Naive B cell (primary cell): ENCODE results near the gene MPPED1. TPM values are rescaled to one million over a fixed set of nuclear protein-coding genes. Genes with fewer than 3 reads are reported as not detected.
A peak's percentile ranks its signal among the peaks of the same experiment; 100 is the strongest.

Experiments used
- ATAC-seq, 2 donors: fragments of 150-1000 bp; cut with Tn5 transposase; 2 replicates each; pipeline ENCODE4 v1.10.0; 2021; ENCODE audit warnings: low read depth in 2 of 2, mild to moderate bottlenecking in 2 of 2, moderate library complexity in 2 of 2
- DNase-seq: peaks from one replicate; pipeline ENCODE4 v3.0.0; 2022
- H3K27ac Mint-ChIP-seq, 6 donors: one replicate each; pipeline ENCODE4 v1.8.0; 2020 to 2022; ENCODE audit warnings: mild to moderate bottlenecking in 6 of 6, mixed read lengths in 6 of 6, moderate library complexity in 5 of 6, inconsistent platforms in 2 of 6
- H3K27me3 Mint-ChIP-seq, 3 donors: one replicate each; pipeline ENCODE4 v1.8.0; 2021 to 2022; ENCODE audit warnings: mixed read lengths in 3 of 3, mild to moderate bottlenecking in 1 of 3
- H3K36me3 Mint-ChIP-seq, 2 donors: one replicate each; pipeline ENCODE4 v1.8.0; 2020 to 2022; ENCODE audit warnings: mixed read lengths in 2 of 2, inconsistent platforms in 1 of 2, mild to moderate bottlenecking in 1 of 2
- H3K4me1 Mint-ChIP-seq, 3 donors: one replicate each; pipeline ENCODE4 v1.8.0; 2020 to 2022; ENCODE audit warnings: mixed read lengths in 3 of 3, inconsistent platforms in 1 of 3, mild to moderate bottlenecking in 1 of 3, moderate library complexity in 1 of 3
- H3K4me3 Mint-ChIP-seq, 8 donors: one replicate each; pipeline ENCODE4 v1.8.0; 2020 to 2022; ENCODE audit warnings: mild to moderate bottlenecking in 8 of 8, mixed read lengths in 8 of 8, moderate library complexity in 8 of 8, inconsistent platforms in 2 of 8
- H3K9me3 Mint-ChIP-seq, 7 donors: one replicate each; pipeline ENCODE4 v1.8.0; 2020 to 2022; ENCODE audit warnings: mixed read lengths in 7 of 7, mild to moderate bottlenecking in 5 of 7, inconsistent platforms in 2 of 7, moderate library complexity in 1 of 7
- polyA plus RNA-seq, 6 donors: library from polyadenylated mRNA; unstranded; fragments of 300-500 nt; fragmentation: Illumina TruSeq; gene quantifications; one replicate each; pipeline ENCODE4 v1.2.3, GENCODE V29; 2021; ENCODE audit warnings: low read depth in 6 of 6

Gene MPPED1
- polyA plus RNA-seq, 6 donors from 2014 or later: not detected

GRCh38 chr22:43476751-43477725 is 65.2 kb downstream of the MPPED1 start:
- Mint-ChIP-seq H3K4me1 (peaks cover 9 to 23% (median 20%) of the 10 kb centered on the region in 3 donors), H3K36me3 (no peaks in the 10 kb centered on the region), H3K4me3 (no peak overlapping the region), H3K27ac (peak overlapping the region in 2 of 6 donors; percentile 12 to 47), H3K9me3 (no peaks in the 10 kb centered on the region), H3K27me3 (peaks cover 0 to 7% (median 4%) of the 10 kb centered on the region in 3 donors)
- ATAC-seq: no peak
- no peak for DNase-seq

- H3K27ac Mint-ChIP-seq: no peak overlapping the region
- H3K4me1 Mint-ChIP-seq: peaks cover 9 to 26% (median 21%) of the 10 kb centered on the region in 3 donors
- DNase-seq (no peak), ATAC-seq (no peak)
- no peak overlapping the region for H3K4me3 Mint-ChIP-seq
- no peaks in the 10 kb centered on the region for H3K9me3 Mint-ChIP-seq
- peaks cover 0 to under 1% (median under 1%) of the 10 kb centered on the region in 3 donors for H3K27me3 Mint-ChIP-seq
- no peaks in the 10 kb centered on the region for H3K36me3 Mint-ChIP-seq
Observed at GRCh38 chr22:43477966-43478365, 66.2 kb downstream of the MPPED1 start.

GRCh38 chr22:43478621-43479300 is 66.9 kb downstream of the MPPED1 start:
- H3K27me3 Mint-ChIP-seq: no peaks in the 10 kb centered on the region
- no peak overlapping the region for H3K4me3 Mint-ChIP-seq
- DNase-seq: no peak
- no peak for ATAC-seq
- H3K4me1 Mint-ChIP-seq: peaks cover 9 to 26% (median 21%) of the 10 kb centered on the region in 3 donors
- H3K27ac Mint-ChIP-seq: no peak overlapping the region
- no peaks in the 10 kb centered on the region for H3K36me3 Mint-ChIP-seq
- H3K9me3 Mint-ChIP-seq: no peaks in the 10 kb centered on the region

GRCh38 chr22:43479301-43479950 is 67.6 kb downstream of the MPPED1 start:
- Mint-ChIP-seq H3K9me3 (no peaks in the 10 kb centered on the region), H3K4me1 (peaks cover 9 to 26% (median 21%) of the 10 kb centered on the region in 3 donors)
- DNase-seq: no peak

GRCh38 chr22:43479962-43480361 is 68.1 kb downstream of the MPPED1 start:
- Mint-ChIP-seq H3K27me3 (no peaks in the 10 kb centered on the region), H3K4me3 (peak overlapping the region in 1 of 8 donors; percentile 49), H3K4me1 (peaks cover 9 to 26% (median 21%) of the 10 kb centered on the region in 3 donors), H3K9me3 (no peaks in the 10 kb centered on the region), H3K27ac (peak overlapping the region in 2 of 6 donors; percentile 22 to 32), H3K36me3 (no peaks in the 10 kb centered on the region)
- no peak for ATAC-seq
- DNase-seq: no peak

More at GRCh38 chr22:43479301-43479950, 67.6 kb downstream of the MPPED1 start:
- H3K27me3 Mint-ChIP-seq: no peaks in the 10 kb centered on the region
- no peaks in the 10 kb centered on the region for H3K36me3 Mint-ChIP-seq
- H3K27ac Mint-ChIP-seq: peak overlapping the region in 2 of 6 donors; percentile 22 to 44
- peak overlapping the region in 1 of 8 donors; percentile 13 for H3K4me3 Mint-ChIP-seq
- ATAC-seq: no peak

GRCh38 chr22:43481568-43482317 is 69.9 kb downstream of the MPPED1 start:
- Mint-ChIP-seq H3K27me3 (peaks cover 0 to 2% (median under 1%) of the 10 kb centered on the region in 3 donors), H3K36me3 (no peaks in the 10 kb centered on the region), H3K27ac (peak overlapping the region; percentile 50 to 96 (median 86)), H3K4me1 (peaks cover 9 to 26% (median 21%) of the 10 kb centered on the region in 3 donors), H3K9me3 (no peaks in the 10 kb centered on the region), H3K4me3 (peak overlapping the region; percentile 73 to 92 (median 86))
- DNase-seq (peak; percentile 7), ATAC-seq (peak; percentile 61 to 82)

GRCh38 chr22:43482318-43482625 is 70.5 kb downstream of the MPPED1 start:
- H3K4me3 Mint-ChIP-seq: peak overlapping the region in 7 of 8 donors; percentile 73 to 92 (median 84)

GRCh38 chr22:43483266-43483665 is 71.5 kb downstream of the MPPED1 start:
- Mint-ChIP-seq H3K27me3 (peaks cover 0 to 9% (median 9%) of the 10 kb centered on the region in 3 donors), H3K36me3 (no peaks in the 10 kb centered on the region), H3K9me3 (no peaks in the 10 kb centered on the region), H3K27ac (peak overlapping the region in 1 of 6 donors; percentile 44), H3K4me3 (no peak overlapping the region), H3K4me1 (peaks cover 9 to 24% (median 21%) of the 10 kb centered on the region in 3 donors)
- no peak for ATAC-seq
- DNase-seq: no peak

More at GRCh38 chr22:43482318-43482625, 70.5 kb downstream of the MPPED1 start:
- H3K27ac Mint-ChIP-seq: peak overlapping the region in 2 of 6 donors; percentile 39 to 85
- ATAC-seq (no peak), DNase-seq (no peak)
- no peaks in the 10 kb centered on the region for H3K9me3 Mint-ChIP-seq
- peaks cover 9 to 26% (median 21%) of the 10 kb centered on the region in 3 donors for H3K4me1 Mint-ChIP-seq
- no peaks in the 10 kb centered on the region for H3K36me3 Mint-ChIP-seq
- H3K27me3 Mint-ChIP-seq: peaks cover 0 to 7% (median 6%) of the 10 kb centered on the region in 3 donors

- no peak for DNase-seq
- Mint-ChIP-seq H3K27ac (peak overlapping the region in 1 of 6 donors; percentile 44), H3K27me3 (peaks cover 0 to 9% (median 9%) of the 10 kb centered on the region in 3 donors), H3K9me3 (no peaks in the 10 kb centered on the region), H3K4me1 (peaks cover 9 to 24% (median 21%) of the 10 kb centered on the region in 3 donors), H3K4me3 (no peak overlapping the region), H3K36me3 (no peaks in the 10 kb centered on the region)
- ATAC-seq: no peak
Observed at GRCh38 chr22:43483669-43484068, 71.9 kb downstream of the MPPED1 start.

- H3K27me3 Mint-ChIP-seq: peaks cover 0 to 9% (median 9%) of the 10 kb centered on the region in 3 donors
- H3K36me3 Mint-ChIP-seq: no peaks in the 10 kb centered on the region
- no peak overlapping the region for H3K4me3 Mint-ChIP-seq
- H3K4me1 Mint-ChIP-seq: peaks cover 9 to 24% (median 21%) of the 10 kb centered on the region in 3 donors
- peak overlapping the region in 1 of 6 donors; percentile 29 for H3K27ac Mint-ChIP-seq
- DNase-seq (no peak), ATAC-seq (no peak)
- no peaks in the 10 kb centered on the region for H3K9me3 Mint-ChIP-seq
Observed at GRCh38 chr22:43484227-43484626, 72.4 kb downstream of the MPPED1 start.

- Mint-ChIP-seq H3K27me3 (peaks cover 0 to 9% (median 9%) of the 10 kb centered on the region in 3 donors), H3K4me3 (no peak overlapping the region), H3K4me1 (peaks cover 6 to 14% (median 13%) of the 10 kb centered on the region in 3 donors), H3K27ac (no peak overlapping the region), H3K9me3 (no peaks in the 10 kb centered on the region), H3K36me3 (no peaks in the 10 kb centered on the region)
- ATAC-seq (no peak), DNase-seq (no peak)
Observed at GRCh38 chr22:43485502-43486089, 73.8 kb downstream of the MPPED1 start.
